Motor neuron (in vitro differentiated cells): Measurements from ENCODE around the gene RHBDF2. TPM values are rescaled to one million over a fixed set of nuclear protein-coding genes. Genes with fewer than 3 reads are reported as not detected.
A peak's percentile ranks its signal among the peaks of the same experiment; 100 is the strongest.

Source experiments
- ATAC-seq, 8 experiments: fragments of 200-7000 bp; cut with Tn5 transposase; replicated peaks in 6 of 8; 2 replicates each; pipeline ENCODE4 v1.8.0; 2021; ENCODE audit warnings: mild to moderate bottlenecking in 8 of 8, moderate library complexity in 8 of 8
- H3K27ac ChIP-seq, 2 donors: fragments of 250-450 bp; sonication (Bioruptor Pico); 2 replicates each; pipeline ENCODE4 v1.9.0; 2021; ENCODE audit warnings: antibody characterized with exemption in 2 of 2, mild to moderate bottlenecking in 2 of 2, moderate library complexity in 1 of 2
- H3K4me1 ChIP-seq, 2 donors: fragments of 250-450 bp; sonication (Bioruptor Pico); replicated peaks in 1 of 2; 2 replicates each; pipeline ENCODE4 v1.6.1; 2021; ENCODE audit warnings: antibody characterized with exemption in 2 of 2, mild to moderate bottlenecking in 2 of 2, moderate library complexity in 1 of 2
- H3K4me3 ChIP-seq, 5 donors: fragments of 250-450 bp; sonication (Bioruptor Pico); 2 replicates each; pipeline ENCODE4 v1.9.0; 2021; ENCODE audit warnings: antibody characterized with exemption in 5 of 5, mild to moderate bottlenecking in 5 of 5, moderate library complexity in 4 of 5
- WGBS, 10 experiments: fragments of 450-650 bp; shearing (Covaris generic); methylation state at CpG; one replicate each; pipeline ENCODE4 v1.0.0; 2022; 5-methylcytosine and 5-hydroxymethylcytosine counted together
- in situ Hi-C, 9 experiments: fragments of 400-800 bp; cut with MboI; loops; one replicate each; pipeline ENCODE4 v1.15.0; 2021; ENCODE audit warnings: low sequenced_read_pairs in 9 of 9, low pct_unique_long_range_greater_than_20kb in 2 of 9; ENCODE audit not compliant: unreplicated experiment in 9 of 9
- total RNA-seq, 8 experiments: library from RNA; unstranded; fragments of 300-600 nt; gene quantifications; 2 replicates each; pipeline versions ENCODE4 v1.2.3 to v1.2.4, GENCODE V29; 2022

RHBDF2 gene
- total RNA-seq, 8 experiments from 2014 or later, result 0.78 to 17.3 (median 2.8) TPM

- Histone ChIP-seq H3K4me1 (peaks cover 20 to 21% of the 10 kb centered on the region in 2 donors), H3K27ac (no peak overlapping the region), H3K4me3 (no peak overlapping the region)
- peak; percentile 44 to 75 (median 56) for ATAC-seq
- WGBS, 10 experiments, result 23 to 50% methylated on average over 2 to 5 of the region's 15 CpGs; no CpG with 5 or more reads in 8 of the 10 experiments
- in situ Hi-C loops, result no loop called here
These were observed 8.2 kb downstream of the RHBDF2 start for GRCh38 chr17:76492989-76493501.

- H3K27ac ChIP-seq, result no peak overlapping the region
- H3K4me3 ChIP-seq, result no peak overlapping the region
- H3K4me1 ChIP-seq, result peaks cover 13 to 14% of the 10 kb centered on the region in 2 donors
- in situ Hi-C loops, result no loop called here
- WGBS, 10 experiments, result 60 to 80% methylated on average over 1 to 2 of the region's 11 CpGs; no CpG with 5 or more reads in 8 of the 10 experiments
- ATAC-seq, result peak in 6 of 8 experiments; percentile 9 to 35 (median 30)
These were observed 8.9 kb downstream of the RHBDF2 start for GRCh38 chr17:76492123-76492988.

- Histone ChIP-seq H3K4me1 (peaks cover 12% of the 10 kb centered on the region in 2 donors), H3K4me3 (no peak overlapping the region), H3K27ac (no peak overlapping the region)
- ATAC-seq, result no peak
- in situ Hi-C loops, result no loop called here
- 100% methylated on average over 2 of the region's 17 CpGs; no CpG with 5 or more reads in 8 of the 10 experiments for WGBS, 10 experiments
These were observed 9.7 kb downstream of the RHBDF2 start for GRCh38 chr17:76491271-76492122.

GRCh38 chr17:76490112-76490710 is 11.0 kb downstream of the RHBDF2 start:
- no peak overlapping the region for H3K4me3 ChIP-seq
- no peak overlapping the region for H3K27ac ChIP-seq
- in situ Hi-C loops, result no loop called here
- peaks cover 12 to 15% of the 10 kb centered on the region in 2 donors for H3K4me1 ChIP-seq
- WGBS, 10 experiments, result 67 to 100% (median 94%) methylated on average over 1 to 6 of the region's 10 CpGs; no CpG with 5 or more reads in 7 of the 10 experiments
- ATAC-seq, result no peak

- in situ Hi-C loops, result no loop called here
- ATAC-seq, result no peak
- Histone ChIP-seq H3K4me3 (no peak overlapping the region), H3K4me1 (peaks cover 4% of the 10 kb centered on the region in 2 donors), H3K27ac (no peak overlapping the region)
- WGBS, 10 experiments, result 88 to 100% (median 95%) methylated on average over 1 to 12 of the region's 22 CpGs; no CpG with 5 or more reads in 3 of the 10 experiments
These were observed 13.6 kb downstream of the RHBDF2 start for GRCh38 chr17:76487451-76488192.

- ATAC-seq, result no peak
- Histone ChIP-seq H3K4me3 (no peak overlapping the region), H3K27ac (no peak overlapping the region), H3K4me1 (peaks cover 8 to 10% of the 10 kb centered on the region in 2 donors)
- in situ Hi-C loops, result no loop called here
- WGBS, 10 experiments, result 40 to 100% (median 75%) methylated on average over 2 to 9 of the region's 11 CpGs; no CpG with 5 or more reads in 3 of the 10 experiments
These were observed 15.7 kb downstream of the RHBDF2 start for GRCh38 chr17:76485569-76485968.

GRCh38 chr17:76484228-76484725 is 16.9 kb downstream of the RHBDF2 start:
- ATAC-seq, result no peak
- Histone ChIP-seq H3K4me3 (no peak overlapping the region), H3K4me1 (peaks cover 13 to 14% of the 10 kb centered on the region in 2 donors), H3K27ac (no peak overlapping the region)
- in situ Hi-C loops, result no loop called here
- WGBS, 10 experiments, result 74 to 100% (median 86%) methylated on average over 1 to 7 of the region's 11 CpGs; no CpG with 5 or more reads in 4 of the 10 experiments

GRCh38 chr17:76481071-76481655 is 20.1 kb downstream of the RHBDF2 start:
- Histone ChIP-seq H3K4me1 (peaks cover 13 to 14% of the 10 kb centered on the region in 2 donors), H3K4me3 (no peak overlapping the region), H3K27ac (peak overlapping the region; percentile 79 to 82)
- peak in 5 of 8 experiments; percentile 40 to 58 (median 55) for ATAC-seq
- in situ Hi-C loops, result no loop called here
- WGBS, 10 experiments, result 53 to 58% methylated on average over 3 to 4 of the region's 21 CpGs; no CpG with 5 or more reads in 8 of the 10 experiments

- peaks cover 13% of the 10 kb centered on the region in 2 donors for H3K4me1 ChIP-seq
- ATAC-seq, result peak in 6 of 8 experiments; percentile 38 to 94 (median 92)
- in situ Hi-C loops, result no loop called here
- peak overlapping the region; percentile 79 to 82 for H3K27ac ChIP-seq
- no peak overlapping the region for H3K4me3 ChIP-seq
- WGBS, 10 experiments, result 14 to 100% (median 51%) methylated on average over 1 to 5 of the region's 15 CpGs; no CpG with 5 or more reads in 3 of the 10 experiments
These were observed 20.6 kb downstream of the RHBDF2 start for GRCh38 chr17:76480632-76481031.

GRCh38 chr17:76479515-76480060 is 21.6 kb downstream of the RHBDF2 start:
- 100% methylated on average over 2 of the region's 14 CpGs; no CpG with 5 or more reads in 9 of the 10 experiments for WGBS, 10 experiments
- ATAC-seq, result no peak
- Histone ChIP-seq H3K4me1 (peaks cover 11 to 13% of the 10 kb centered on the region in 2 donors), H3K4me3 (no peak overlapping the region), H3K27ac (no peak overlapping the region)
- in situ Hi-C loops, result no loop called here

GRCh38 chr17:76478730-76479514 is 22.3 kb downstream of the RHBDF2 start:
- H3K27ac ChIP-seq, result no peak overlapping the region

More at GRCh38 chr17:76478730-76479514, 22.3 kb downstream of the RHBDF2 start:
- no peak for ATAC-seq
- WGBS, 10 experiments, result 83 to 97% methylated on average over 2 to 6 of the region's 37 CpGs; no CpG with 5 or more reads in 8 of the 10 experiments
- peaks cover 11 to 13% of the 10 kb centered on the region in 2 donors for H3K4me1 ChIP-seq
- in situ Hi-C loops, result no loop called here
- H3K4me3 ChIP-seq, result no peak overlapping the region
